BJ (cell line): ENCODE data around the gene JAG1. TPM values are rescaled to one million over a fixed set of nuclear protein-coding genes. Genes with fewer than 3 reads are reported as not detected.
"Not testable (repeated sequence)": the region's sequence is repeated elsewhere in the genome, so short reads cannot be mapped to it uniquely, and the experiment has no call there.

Experiments used
- CTCF ChIA-PET: fragments of 350-600 bp; formaldehyde crosslinking; extraction: SDS; loops from one replicate; lab custom pipeline; 2021; ENCODE audit warnings: antibody characterized with exemption, inconsistent platforms; lab: Yijun Ruan, JAX
- POLR2A ChIA-PET: fragments of 300-600 bp; sonication (Branson Sonifier 250); formaldehyde crosslinking; extraction: SDS; loops from one replicate; lab custom pipeline; 2021; ENCODE audit warnings: antibody characterized with exemption; lab: Charles Lee
- DNase-seq: peaks from one replicate; pipeline ENCODE4 v3.0.0-alpha.2; 2011; ENCODE audit warnings: low read depth
- H3K27me3 ChIP-seq: 2 replicates; pipeline ENCODE4 v1.6.0; 2011; ENCODE audit warnings: low read length; ENCODE audit not compliant: control insufficient read depth, insufficient read depth
- H3K36me3 ChIP-seq: 2 replicates; pipeline ENCODE4 v1.5.1; 2011; ENCODE audit warnings: low read length; ENCODE audit not compliant: control insufficient read depth, insufficient read depth
- H3K4me3 ChIP-seq: 2 replicates; pipeline ENCODE4 v1.5.1; 2011; ENCODE audit warnings: low read depth, mild to moderate bottlenecking, control low read depth, low read length
- CTCF ChIP-seq: IDR thresholded peaks from 2 replicates; pipeline ENCODE4 v1.5.1; 2011; ENCODE audit warnings: low read depth, mild to moderate bottlenecking, control low read depth, inconsistent platforms, low read length, moderate library complexity; ENCODE audit not compliant: insufficient read depth
- polyA plus RNA-seq: library from polyadenylated mRNA; depleted of rRNA; stranded (reverse); fragments of >200 nt; gene quantifications from 2 replicates; pipeline ENCODE4 v1.2.3, GENCODE V29; 2011; rRNA removed
- small RNA-seq: library from RNA; depleted of rRNA; stranded (forward); fragments of <200 nt; gene quantifications from one replicate; pipeline ENCODE3, GENCODE V24; 2012; ENCODE audit warnings: low replicate concordance, low read depth; ENCODE audit not compliant: insufficient read length

Gene JAG1
- polyA plus RNA-seq, 1 experiment, result 19.9 TPM

GRCh38 chr20:10594296-10594868, 79.4 kb downstream of the JAG1 start:
- ChIA-PET POLR2A (no interaction called here), CTCF (interaction anchor here (1.2 to 1.3 kb wide), 2 partner anchors 10 to 15 kb away, joined by 3 to 5 read pairs; no protein-coding TSS in a partner anchor)
- Histone ChIP-seq H3K36me3 (no peaks in the 10 kb centered on the region), H3K4me3 (no peak overlapping the region), H3K27me3 (no peaks in the 10 kb centered on the region)
- no peak for DNase-seq
- TF ChIP-seq CTCF, result no peak

DNA sequence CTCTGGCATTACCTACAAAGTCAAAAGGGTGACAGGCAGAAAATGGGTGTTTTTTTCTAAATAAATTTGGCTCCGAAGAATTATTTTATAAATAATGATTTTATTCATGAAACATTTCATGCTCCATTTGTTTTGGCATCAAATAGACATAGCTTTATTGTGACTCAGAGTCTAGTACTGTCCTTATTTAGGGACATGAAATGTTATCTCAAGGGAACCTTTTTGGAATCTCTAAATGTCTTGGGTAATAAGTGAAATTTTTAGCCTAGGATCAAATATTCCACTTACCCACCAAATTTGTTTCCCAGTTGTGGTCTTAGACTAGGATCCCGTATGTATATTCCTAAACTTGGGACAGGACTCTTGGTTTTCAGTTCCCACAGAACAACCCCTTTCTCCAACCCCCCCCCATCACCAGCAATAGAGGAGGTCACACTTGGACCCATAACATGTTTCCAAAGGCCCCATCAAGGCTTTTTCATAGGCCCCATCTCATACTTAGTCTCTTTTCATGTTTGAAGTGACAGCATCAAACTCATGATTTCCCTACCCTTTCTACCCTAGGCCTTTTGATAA, 81.8 kb downstream of the JAG1 start:
- no peak for DNase-seq
- no peak overlapping the region for H3K4me3 ChIP-seq
- no peak for TF ChIP-seq CTCF
- ChIA-PET CTCF (interaction anchor here (1.2 kb wide), 1 partner anchor 10 kb away, joined by 5 read pairs; no protein-coding TSS in a partner anchor), POLR2A (no interaction called here)
- H3K27me3 ChIP-seq, result no peaks in the 10 kb centered on the region
- no peaks in the 10 kb centered on the region for H3K36me3 ChIP-seq

- ChIA-PET POLR2A (no interaction called here), CTCF (interaction anchor here (0.6 to 1.2 kb wide), 2 partner anchors 9 to 59 kb away, joined by 3 to 5 read pairs; no protein-coding TSS in a partner anchor)
- TF ChIP-seq CTCF, result no peak
- DNase-seq, result no peak
- Histone ChIP-seq H3K27me3 (no peaks in the 10 kb centered on the region), H3K4me3 (no peak overlapping the region), H3K36me3 (no peaks in the 10 kb centered on the region)
Measured at GRCh38 chr20:10590950-10591671, 82.7 kb downstream of the JAG1 start.

- H3K36me3 ChIP-seq, H3K4me3 ChIP-seq, DNase-seq, H3K27me3 ChIP-seq, POLR2A ChIA-PET: not testable (repeated sequence)
- CTCF ChIA-PET, result interaction anchor here (0.6 kb wide), 1 partner anchor 59 kb away, joined by 3 read pairs; no protein-coding TSS in a partner anchor
Measured at GRCh38 chr20:10590446-10590845, 83.4 kb downstream of the JAG1 start.

Small RNA genes lying within 50 kb of the gene (small RNA-seq; reads per million reads assigned to genes)
- gene MIR6870, result not detected

Other genes with a start within 250 kb of the JAG1 start
- 8.0 and 15.2 TPM in 2 replicates for gene MKKS, start 239.8 kb downstream of the JAG1 start, polyA plus RNA-seq
- 1.6 and 2.3 TPM in 2 replicates for gene SLX4IP, start 238.7 kb downstream of the JAG1 start, polyA plus RNA-seq